HG03159 (cell line): ENCODE results near the gene PLEKHJ1.

Experiments used
- ATAC-seq: cut with Tn5 transposase; IDR thresholded peaks from one replicate; pipeline ENCODE4 v1.9.1; 2021; ENCODE audit warnings: mild to moderate bottlenecking, moderate library complexity; ENCODE audit not compliant: unreplicated experiment

Gene PLEKHJ1

GRCh38 chr19:2237051-2237868, 1.1 kb upstream of the PLEKHJ1 start:
- no peak for ATAC-seq

DNA sequence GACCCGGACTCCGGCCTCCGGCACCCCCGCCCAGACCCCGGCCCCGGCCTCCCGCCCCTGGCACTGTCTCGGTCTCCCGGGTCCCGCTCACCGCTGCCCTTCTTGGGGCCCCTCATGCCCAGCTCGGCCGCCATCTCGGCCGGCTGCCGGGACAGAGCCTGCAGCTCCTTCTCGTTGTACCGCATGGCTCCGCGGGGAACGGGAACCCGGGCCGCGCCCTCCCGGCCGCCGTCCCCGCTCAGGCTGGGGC, 140 bp downstream of the PLEKHJ1 start:
- ATAC-seq = peak; percentile 17

DNA sequence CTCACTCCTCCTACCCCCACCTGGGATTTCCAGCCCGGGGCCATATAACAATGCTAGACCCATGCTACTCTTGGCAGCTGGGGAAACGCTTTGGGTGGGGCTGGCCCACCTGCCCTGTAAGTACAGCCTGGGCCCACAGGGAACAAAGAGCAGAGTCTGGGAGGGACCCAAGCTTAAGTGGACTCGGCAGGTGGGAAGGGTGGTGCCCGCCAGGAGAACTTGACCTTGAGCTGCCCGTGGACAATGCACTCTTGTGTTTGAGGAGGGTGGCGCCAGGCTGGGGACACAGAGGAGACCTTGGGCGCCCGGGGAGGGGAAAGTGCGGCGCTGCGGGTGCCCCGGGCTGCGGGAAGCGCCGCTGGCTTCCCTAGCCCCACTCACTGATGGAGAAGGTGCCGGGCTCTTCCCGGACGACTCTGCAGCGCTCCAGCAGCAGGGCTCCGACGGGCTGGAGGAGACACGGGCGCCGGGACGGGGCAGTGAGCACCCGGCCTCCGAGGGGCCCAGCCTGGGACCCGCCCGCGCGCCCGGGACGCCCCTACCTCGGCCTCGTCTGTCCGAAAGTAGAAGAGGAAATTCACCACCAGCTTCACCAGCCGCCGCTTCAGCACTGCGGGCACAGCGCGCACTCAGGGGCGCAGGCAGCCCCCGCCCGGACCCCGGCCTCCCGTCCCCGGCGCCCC, 607 bp downstream of the PLEKHJ1 start:
- ATAC-seq = peak; percentile 3

GRCh38 chr19:2234996-2235380, 1.1 kb downstream of the PLEKHJ1 start:
- ATAC-seq = no peak

GRCh38 chr19:2233601-2234280, 2.4 kb downstream of the PLEKHJ1 start:
- ATAC-seq = no peak

DNA sequence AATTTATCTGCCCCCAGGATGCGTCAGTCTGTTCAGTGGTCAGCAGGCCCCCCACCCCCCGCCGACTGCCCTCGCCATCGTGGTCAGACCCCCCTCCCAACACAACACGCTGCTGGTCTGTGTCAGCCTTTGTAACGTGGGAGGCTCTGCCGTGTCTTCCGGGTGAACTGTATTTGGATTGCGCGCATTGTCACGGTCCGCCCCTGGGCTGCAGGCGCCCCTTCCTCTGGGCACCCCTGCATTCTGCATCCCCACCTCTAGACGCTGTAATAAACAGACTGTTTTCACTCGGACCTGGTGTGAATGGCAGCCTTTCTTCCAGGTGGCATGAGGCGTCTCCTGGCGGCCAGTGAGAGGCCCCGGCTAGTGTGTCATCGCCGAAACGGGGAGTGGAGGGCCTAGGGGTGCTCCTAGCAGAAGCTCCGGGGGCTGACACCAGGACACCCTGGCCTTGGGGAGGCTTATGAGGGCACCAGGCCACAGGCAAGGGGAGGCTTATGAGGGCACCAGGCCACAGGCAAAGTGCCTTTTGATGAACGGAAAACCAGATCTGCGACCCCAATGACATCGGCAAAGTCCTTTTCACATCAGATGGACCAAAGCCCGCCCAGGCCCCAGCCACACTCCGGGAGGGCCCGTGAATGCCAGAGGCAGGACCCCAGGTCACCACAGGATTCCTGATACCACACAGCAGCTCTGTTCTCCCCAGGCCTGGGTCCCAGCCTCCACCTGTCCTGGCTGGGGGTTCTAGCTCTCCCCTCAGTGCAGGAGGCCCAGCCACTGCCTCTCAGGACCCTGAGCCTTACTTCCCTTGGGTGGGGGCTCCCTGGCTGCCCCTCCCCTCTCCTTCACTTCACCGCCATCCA, 3.6 kb downstream of the PLEKHJ1 start:
- no peak for ATAC-seq

DNA sequence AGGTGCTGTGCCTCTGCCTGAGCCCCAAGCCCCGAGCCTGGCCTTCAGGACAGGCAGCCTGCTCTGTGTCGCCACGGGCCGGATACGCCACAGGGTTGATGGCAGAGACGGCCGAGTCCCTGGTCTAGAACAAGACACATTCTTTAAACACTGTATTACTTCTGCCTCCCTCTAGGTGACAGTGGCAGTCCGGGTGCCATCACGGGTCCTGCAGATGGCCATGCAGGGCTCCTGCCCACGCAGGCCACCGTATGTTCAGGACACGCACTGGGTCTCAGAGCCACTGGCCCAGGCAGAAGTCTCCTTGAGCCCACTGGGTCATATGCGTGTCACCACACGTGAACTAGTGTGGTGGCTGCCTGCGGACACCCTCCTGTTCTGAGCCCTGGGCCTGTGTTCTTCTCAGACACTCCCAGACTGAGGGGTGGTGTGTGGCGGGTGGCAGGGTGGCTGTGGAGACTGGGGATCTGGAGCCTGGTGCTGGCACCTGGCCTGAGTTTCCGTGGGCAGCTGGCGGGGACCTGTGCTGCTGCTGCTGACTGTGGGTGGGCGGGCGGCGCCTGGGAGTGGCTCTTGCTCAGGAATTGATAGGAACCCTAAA, 4.4 kb downstream of the PLEKHJ1 start:
- no peak for ATAC-seq

DNA sequence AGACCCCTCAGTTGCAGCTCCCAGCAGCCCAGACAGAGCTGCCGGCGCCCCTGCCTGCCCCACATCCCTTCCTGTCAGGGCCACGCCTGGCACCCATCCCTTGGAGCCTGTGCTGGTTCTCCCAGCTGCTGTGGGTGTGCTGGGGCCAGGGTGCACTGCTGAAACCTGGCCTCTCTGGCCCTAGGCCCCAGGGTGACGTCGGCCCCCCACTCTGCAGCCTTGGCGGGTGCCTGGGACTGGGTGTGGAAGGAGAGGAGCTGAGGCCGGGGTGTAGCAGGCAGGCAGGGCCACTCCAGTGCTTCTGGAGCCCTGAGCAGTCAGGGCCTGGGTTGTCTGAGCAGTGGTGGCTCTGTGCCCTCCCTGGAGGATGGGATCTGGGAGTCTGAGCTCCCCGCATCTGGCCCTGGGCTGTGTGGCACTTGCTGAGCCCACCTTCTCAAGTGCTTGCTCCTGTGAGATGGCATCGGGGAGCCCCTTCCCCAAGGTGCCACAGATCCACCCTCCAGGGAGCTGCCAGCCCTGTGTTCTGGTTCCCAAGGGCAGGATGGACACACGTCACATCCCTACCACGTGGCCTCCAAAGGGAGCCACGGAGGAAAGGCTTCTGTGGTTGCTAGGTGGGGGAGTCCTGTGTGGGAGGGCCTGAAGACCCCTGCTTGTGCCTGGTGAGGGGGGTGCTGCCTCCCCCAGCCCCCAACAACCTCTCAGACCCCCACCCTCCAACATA, 5.2 kb downstream of the PLEKHJ1 start:
- ATAC-seq = no peak

DNA sequence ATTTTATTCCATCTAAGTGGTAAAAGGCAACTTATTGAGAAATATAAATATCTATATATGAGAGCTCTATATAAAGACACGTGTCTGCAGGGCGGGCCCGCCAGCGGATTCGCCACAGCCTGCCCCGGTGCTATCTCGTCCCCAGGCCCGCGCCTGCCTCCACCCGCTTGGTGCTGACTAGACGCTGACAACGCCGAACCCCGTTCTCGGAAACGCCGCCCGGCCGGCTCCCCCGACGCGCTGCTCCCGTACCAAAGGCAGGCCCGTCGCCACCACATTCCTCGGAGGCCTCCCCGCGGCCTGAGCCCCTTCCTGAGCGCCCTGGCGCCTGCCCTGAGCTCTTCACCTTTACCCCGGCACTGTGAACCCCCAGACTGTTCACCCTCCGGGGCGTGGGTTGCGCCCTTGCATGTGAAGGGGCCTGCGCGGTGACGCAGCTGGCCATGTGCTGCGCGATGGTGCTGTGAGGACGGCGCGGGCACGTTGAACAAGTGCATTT, 6.0 kb downstream of the PLEKHJ1 start:
- ATAC-seq = no peak

DNA sequence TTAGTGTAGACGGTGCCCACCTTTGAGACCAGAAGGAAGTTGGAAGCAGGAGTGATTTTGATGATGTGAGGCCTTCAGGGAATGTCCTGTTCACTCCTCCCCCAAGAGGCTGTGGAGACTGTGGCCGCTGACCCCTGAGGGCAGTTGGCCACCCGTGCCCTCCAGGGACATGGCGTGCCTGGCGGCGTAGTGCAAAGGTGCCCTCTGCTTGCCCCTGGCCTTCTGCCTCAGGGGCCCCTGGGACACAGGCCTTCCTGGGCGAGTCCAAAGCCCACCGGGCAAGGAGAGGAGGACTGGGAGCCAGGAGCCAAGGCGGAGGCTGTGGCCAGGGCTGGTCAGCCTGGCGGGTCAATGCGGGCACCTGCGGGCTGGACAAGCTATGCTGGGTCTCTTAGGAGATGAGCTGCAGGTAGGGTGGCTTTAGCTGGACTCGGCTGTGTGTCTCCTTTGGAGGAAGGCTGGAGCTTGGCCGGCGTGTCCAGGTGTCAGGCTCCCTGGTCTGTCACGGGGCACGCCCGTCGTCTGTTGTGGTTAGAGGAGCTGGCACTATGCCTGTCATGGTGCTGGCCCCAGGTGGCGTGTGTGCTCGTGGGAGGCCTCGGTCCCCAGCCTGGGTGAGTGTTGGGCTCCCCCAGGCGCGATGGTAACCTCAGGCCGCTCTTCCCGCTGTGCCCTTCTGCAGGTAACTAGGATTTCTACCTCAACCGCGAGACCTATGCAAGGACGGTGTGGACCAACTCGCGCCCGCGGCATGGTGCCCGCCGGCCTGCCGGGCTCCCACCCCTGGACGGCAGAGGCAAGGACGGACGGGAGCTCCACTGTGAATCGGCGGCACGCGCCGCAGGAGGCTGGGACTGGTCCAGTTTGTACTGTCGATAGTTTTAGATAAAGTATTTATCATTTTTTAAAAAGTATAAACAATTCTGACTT, 6.8 kb downstream of the PLEKHJ1 start:
- ATAC-seq = no peak

GRCh38 chr19:2228157-2229030, 7.7 kb downstream of the PLEKHJ1 start:
- no peak for ATAC-seq

GRCh38 chr19:2227415-2228156, 8.5 kb downstream of the PLEKHJ1 start:
- no peak for ATAC-seq

GRCh38 chr19:2226840-2227360, 9.2 kb downstream of the PLEKHJ1 start:
- ATAC-seq = no peak

DNA sequence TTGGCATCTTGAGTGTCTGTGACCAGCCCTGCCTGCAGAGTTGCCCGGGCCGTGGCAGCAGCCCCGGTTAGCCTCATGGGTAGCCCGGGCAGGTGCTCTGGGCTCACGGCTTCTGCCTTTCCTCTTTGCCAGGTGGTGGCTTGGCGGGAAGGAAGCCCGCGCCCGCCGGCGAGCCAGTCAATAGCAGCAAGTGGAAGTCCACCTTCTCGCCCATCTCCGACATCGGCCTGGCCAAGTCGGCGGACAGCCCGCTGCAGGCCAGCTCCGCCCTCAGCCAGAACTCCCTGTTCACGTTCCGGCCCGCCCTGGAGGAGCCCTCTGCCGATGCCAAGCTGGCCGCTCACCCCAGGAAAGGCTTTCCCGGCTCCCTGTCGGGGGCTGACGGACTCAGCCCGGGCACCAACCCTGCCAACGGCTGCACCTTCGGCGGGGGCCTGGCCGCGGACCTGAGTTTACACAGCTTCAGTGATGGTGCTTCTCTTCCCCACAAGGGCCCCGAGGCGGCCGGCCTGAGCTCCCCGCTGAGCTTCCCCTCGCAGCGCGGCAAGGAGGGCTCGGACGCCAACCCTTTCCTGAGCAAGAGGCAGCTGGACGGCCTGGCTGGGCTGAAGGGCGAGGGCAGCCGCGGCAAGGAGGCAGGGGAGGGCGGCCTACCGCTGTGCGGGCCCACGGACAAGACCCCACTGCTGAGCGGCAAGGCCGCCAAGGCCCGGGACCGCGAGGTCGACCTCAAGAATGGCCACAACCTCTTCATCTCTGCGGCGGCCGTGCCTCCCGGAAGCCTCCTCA, 9.9 kb downstream of the PLEKHJ1 start:
- ATAC-seq = no peak

DNA sequence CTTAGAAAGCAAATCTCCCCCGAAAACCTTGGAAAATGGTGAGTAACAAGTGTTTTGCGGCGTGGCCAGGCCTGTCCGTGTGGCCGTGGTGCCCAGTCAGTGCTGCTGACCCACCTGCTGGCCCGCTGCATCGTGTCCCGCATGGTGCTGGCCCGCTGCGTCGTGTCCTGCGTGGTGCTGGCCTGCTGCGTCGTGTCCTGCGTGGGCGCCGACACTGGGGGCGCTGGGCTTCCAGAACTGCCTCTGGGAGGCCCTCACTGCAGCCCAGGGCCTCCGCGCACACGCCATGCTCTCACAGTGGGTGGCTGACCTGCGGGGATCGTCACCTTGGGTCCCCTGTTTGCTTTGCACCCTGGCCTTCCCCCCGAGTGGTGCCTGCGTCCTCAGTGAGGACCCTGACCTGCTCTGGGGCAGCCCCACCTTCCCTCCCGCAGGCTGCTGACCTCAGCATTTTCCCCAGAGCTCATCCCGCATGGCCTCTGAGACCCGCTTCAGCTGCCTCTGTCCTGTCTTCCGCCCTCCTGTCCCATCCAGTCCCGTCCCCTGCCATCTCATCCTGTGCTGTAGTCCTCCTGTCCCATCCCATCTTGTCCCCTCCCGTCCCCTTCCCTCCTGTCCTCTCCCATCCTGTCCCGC, 10.6 kb downstream of the PLEKHJ1 start:
- ATAC-seq = no peak
